HL-60 (cell line): ENCODE measurements around the gene RBM33.

Experiments
- DNase-seq, 2 experiments: peaks; one replicate each; pipeline ENCODE4 v3.0.0-alpha.2; 2010 to 2020; ENCODE audit warnings: low read depth in 1 of 2, low spot score in 1 of 2
- H3K27ac ChIP-seq: fragments of 250-450 bp; sonication (Bioruptor Pico); replicated peaks from 2 replicates; pipeline ENCODE4 v1.5.1; 2020; ENCODE audit warnings: mild to moderate bottlenecking, moderate library complexity
- H3K27me3 ChIP-seq: fragments of 250-450 bp; sonication (Bioruptor Pico); 2 replicates; pipeline ENCODE4 v1.5.1; 2021; ENCODE audit warnings: mild to moderate bottlenecking, moderate library complexity; ENCODE audit not compliant: insufficient read depth, poor library complexity, severe bottlenecking
- H3K4me3 ChIP-seq: replicated peaks from 2 replicates; pipeline ENCODE4 v1.5.1; 2011; ENCODE audit warnings: mild to moderate bottlenecking, control low read depth, low read length; ENCODE audit not compliant: insufficient read depth
- GABPA ChIP-seq: IDR thresholded peaks from 2 replicates; pipeline ENCODE4 v1.6.1; 2012; ENCODE audit warnings: low read depth
- POLR2AphosphoS5 ChIP-seq: IDR thresholded peaks from 2 replicates; pipeline ENCODE4 v1.6.1; 2012; ENCODE audit warnings: low read depth
- SPI1 ChIP-seq: IDR thresholded peaks from 2 replicates; pipeline ENCODE4 v1.6.1; 2012; ENCODE audit warnings: low read depth, mild to moderate bottlenecking, borderline replicate concordance
- TF ChIP-seq, protein P1 (sequence below): IDR thresholded peaks from one replicate; pipeline ENCODE4 v1.5.1; 2011; ENCODE audit warnings: low read length, control low read depth, inconsistent platforms; ENCODE audit not compliant: insufficient read depth
- TF ChIP-seq, protein P2 (sequence below): IDR thresholded peaks from 2 replicates; pipeline ENCODE4 v1.6.1; 2012; ENCODE audit warnings: low read depth; ENCODE audit not compliant: insufficient replicate concordance

RBM33 gene

GRCh38 chr7:155643804-155644177, 670 bp upstream of the RBM33 start:
- Histone ChIP-seq H3K27me3 (no peaks in the 10 kb centered on the region), H3K4me3 (peak overlapping the region; percentile 89), H3K27ac (peak overlapping the region; percentile 98)
- DNase-seq: no peak
- TF ChIP-seq SPI1: no peak
- TF ChIP-seq, protein P1, sequence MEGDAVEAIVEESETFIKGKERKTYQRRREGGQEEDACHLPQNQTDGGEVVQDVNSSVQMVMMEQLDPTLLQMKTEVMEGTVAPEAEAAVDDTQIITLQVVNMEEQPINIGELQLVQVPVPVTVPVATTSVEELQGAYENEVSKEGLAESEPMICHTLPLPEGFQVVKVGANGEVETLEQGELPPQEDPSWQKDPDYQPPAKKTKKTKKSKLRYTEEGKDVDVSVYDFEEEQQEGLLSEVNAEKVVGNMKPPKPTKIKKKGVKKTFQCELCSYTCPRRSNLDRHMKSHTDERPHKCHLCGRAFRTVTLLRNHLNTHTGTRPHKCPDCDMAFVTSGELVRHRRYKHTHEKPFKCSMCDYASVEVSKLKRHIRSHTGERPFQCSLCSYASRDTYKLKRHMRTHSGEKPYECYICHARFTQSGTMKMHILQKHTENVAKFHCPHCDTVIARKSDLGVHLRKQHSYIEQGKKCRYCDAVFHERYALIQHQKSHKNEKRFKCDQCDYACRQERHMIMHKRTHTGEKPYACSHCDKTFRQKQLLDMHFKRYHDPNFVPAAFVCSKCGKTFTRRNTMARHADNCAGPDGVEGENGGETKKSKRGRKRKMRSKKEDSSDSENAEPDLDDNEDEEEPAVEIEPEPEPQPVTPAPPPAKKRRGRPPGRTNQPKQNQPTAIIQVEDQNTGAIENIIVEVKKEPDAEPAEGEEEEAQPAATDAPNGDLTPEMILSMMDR: no peak
- TF ChIP-seq POLR2AphosphoS5: no peak
- TF ChIP-seq GABPA: no peak
- TF ChIP-seq, protein P2, sequence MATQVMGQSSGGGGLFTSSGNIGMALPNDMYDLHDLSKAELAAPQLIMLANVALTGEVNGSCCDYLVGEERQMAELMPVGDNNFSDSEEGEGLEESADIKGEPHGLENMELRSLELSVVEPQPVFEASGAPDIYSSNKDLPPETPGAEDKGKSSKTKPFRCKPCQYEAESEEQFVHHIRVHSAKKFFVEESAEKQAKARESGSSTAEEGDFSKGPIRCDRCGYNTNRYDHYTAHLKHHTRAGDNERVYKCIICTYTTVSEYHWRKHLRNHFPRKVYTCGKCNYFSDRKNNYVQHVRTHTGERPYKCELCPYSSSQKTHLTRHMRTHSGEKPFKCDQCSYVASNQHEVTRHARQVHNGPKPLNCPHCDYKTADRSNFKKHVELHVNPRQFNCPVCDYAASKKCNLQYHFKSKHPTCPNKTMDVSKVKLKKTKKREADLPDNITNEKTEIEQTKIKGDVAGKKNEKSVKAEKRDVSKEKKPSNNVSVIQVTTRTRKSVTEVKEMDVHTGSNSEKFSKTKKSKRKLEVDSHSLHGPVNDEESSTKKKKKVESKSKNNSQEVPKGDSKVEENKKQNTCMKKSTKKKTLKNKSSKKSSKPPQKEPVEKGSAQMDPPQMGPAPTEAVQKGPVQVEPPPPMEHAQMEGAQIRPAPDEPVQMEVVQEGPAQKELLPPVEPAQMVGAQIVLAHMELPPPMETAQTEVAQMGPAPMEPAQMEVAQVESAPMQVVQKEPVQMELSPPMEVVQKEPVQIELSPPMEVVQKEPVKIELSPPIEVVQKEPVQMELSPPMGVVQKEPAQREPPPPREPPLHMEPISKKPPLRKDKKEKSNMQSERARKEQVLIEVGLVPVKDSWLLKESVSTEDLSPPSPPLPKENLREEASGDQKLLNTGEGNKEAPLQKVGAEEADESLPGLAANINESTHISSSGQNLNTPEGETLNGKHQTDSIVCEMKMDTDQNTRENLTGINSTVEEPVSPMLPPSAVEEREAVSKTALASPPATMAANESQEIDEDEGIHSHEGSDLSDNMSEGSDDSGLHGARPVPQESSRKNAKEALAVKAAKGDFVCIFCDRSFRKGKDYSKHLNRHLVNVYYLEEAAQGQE: no peak

GRCh38 chr7:155644971-155645509, 579 bp downstream of the RBM33 start:
- TF ChIP-seq SPI1: no peak
- no peak for TF ChIP-seq POLR2AphosphoS5
- TF ChIP-seq GABPA: no peak
- TF ChIP-seq, protein P2: no peak
- TF ChIP-seq, protein P1: no peak
- DNase-seq: peak in 1 of 2 experiments; percentile 18

DNA sequence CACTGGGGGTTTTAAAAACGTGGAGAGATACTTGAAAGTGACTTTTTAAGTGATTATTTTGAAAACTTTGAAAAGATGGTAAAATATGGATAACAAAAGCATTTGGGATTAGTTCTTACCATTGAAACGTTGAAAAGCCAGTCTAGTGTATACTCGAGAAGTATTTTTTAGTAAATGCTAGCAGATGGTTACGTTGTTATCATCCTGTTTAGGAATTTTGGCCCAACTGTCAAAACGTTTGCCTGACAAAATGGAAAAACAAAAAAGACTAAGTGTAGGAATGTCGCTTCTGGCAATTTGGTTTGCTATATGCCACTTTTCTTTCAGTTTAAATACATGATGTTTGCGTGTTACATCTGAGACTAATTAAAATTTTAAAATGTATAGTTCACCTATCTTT, 1.2 kb downstream of the RBM33 start:
- peak overlapping the region; percentile 89 for H3K4me3 ChIP-seq
- TF ChIP-seq POLR2AphosphoS5: no peak
- TF ChIP-seq SPI1: no peak
- TF ChIP-seq, protein P2: no peak
- TF ChIP-seq, protein P1: no peak
- TF ChIP-seq GABPA: no peak
- no peak for DNase-seq
- H3K27ac ChIP-seq: peak overlapping the region; percentile 98
- H3K27me3 ChIP-seq: no peaks in the 10 kb centered on the region

More at GRCh38 chr7:155644971-155645509, 579 bp downstream of the RBM33 start:
- H3K4me3 ChIP-seq: peak overlapping the region; percentile 89
- peak overlapping the region; percentile 98 for H3K27ac ChIP-seq
- H3K27me3 ChIP-seq: no peaks in the 10 kb centered on the region
